SK-N-MC (cell line): ENCODE measurements around the gene PNLDC1.

Source experiments
- DNase-seq: peaks from one replicate; pipeline ENCODE4 v3.0.0-alpha.2; 2011; ENCODE audit warnings: low read depth, low spot score
- H3K27ac ChIP-seq: fragments of 200-600 bp; sonication (generic); 2 replicates; pipeline ENCODE4 v1.5.1; 2016; ENCODE audit warnings: mixed run types
- H3K36me3 ChIP-seq: fragments of 200-600 bp; sonication (generic); 2 replicates; pipeline ENCODE4 v1.6.1; 2017; ENCODE audit warnings: antibody characterized with exemption, low read length, mixed read lengths; ENCODE audit not compliant: insufficient read depth
- H3K4me3 ChIP-seq: fragments of 200-600 bp; sonication (generic); 2 replicates; pipeline ENCODE4 v1.5.1; 2016
- H3K9ac ChIP-seq: fragments of 200-600 bp; sonication (generic); 2 replicates; pipeline ENCODE4 v1.8.0; 2017; ENCODE audit warnings: mixed run types, mixed read lengths; ENCODE audit not compliant: insufficient read length
- H3K9me3 ChIP-seq: fragments of 200-600 bp; sonication (generic); 2 replicates; pipeline ENCODE4 v1.6.1; 2017; ENCODE audit warnings: low read depth, mild to moderate bottlenecking, antibody characterized with exemption, low read length, moderate library complexity, mixed read lengths
- EZH2 ChIP-seq: fragments of 200-600 bp; sonication (generic); IDR thresholded peaks from one replicate; pipeline ENCODE4 v1.6.1; 2017; ENCODE audit warnings: antibody characterized with exemption
- FOXP2 ChIP-seq: optimal IDR thresholded peaks from 2 replicates; pipeline ENCODE3; 2011; ENCODE audit warnings: mild to moderate bottlenecking, moderate library complexity; ENCODE audit not compliant: insufficient read depth; ENCODE audit errors: extremely low read length, control extremely low read depth
- POLR2AphosphoS5 ChIP-seq: IDR thresholded peaks from 2 replicates; pipeline ENCODE4 v1.6.1; 2012; ENCODE audit warnings: mild to moderate bottlenecking, low read depth, low read length, borderline replicate concordance

The PNLDC1 gene

DNA sequence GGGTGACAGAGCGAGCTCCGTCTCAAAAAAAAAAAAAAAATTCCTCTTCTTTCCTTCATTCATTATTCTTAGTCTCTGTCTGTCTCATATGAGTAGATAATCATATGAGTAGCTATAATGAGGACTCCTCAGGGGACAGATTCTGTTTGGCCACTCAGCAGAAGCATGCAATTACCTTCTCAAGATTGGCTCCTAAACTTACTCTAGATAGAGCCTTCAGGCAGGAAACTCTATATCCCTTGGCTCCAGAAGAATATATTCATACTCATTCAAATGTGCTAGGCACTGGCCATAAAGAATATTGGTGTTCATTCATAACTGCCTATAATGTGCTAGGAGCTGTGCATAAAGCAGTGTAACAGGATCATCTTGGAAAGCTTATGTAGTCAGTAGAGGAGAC is 40.4 kb upstream of the PNLDC1 start:
- H3K36me3 ChIP-seq, result peaks cover 60% of the 10 kb centered on the region
- DNase-seq, result no peak
- H3K4me3 ChIP-seq, result no peak overlapping the region
- TF ChIP-seq POLR2AphosphoS5 (0 out of 2 replicates have a peak, but pooled peaks have one; percentile 20), FOXP2 (no peak), EZH2 (no peak)
- no peaks in the 10 kb centered on the region for H3K9me3 ChIP-seq
- H3K9ac ChIP-seq, result no peak overlapping the region
- peak overlapping the region; percentile 96 for H3K27ac ChIP-seq

DNA sequence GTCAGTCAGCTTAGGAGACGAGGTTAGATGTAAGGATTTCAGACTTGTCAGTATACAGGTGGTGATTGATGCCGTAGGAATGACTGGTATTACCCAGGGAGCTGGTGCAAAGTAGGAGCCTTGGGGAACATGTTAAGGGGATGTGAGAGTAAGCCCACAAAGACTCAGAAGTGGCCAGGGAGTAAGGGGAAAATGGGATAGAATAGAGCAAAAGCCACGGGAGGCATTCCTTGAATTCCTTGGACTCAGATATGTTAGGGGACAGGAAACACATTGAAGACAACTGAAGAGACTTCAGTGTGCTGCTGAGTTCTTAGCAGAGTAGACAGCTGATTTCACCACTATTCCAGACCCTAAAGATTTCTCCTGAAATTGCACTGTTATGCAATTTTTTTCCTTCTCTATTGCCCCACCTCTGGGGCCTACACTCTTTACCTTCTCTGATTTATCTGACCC is 39.4 kb upstream of the PNLDC1 start:
- Histone ChIP-seq H3K27ac (peak overlapping the region; percentile 96), H3K4me3 (peak overlapping the region; percentile 93), H3K9ac (peak overlapping the region; percentile 97), H3K36me3 (peaks cover 61% of the 10 kb centered on the region), H3K9me3 (no peaks in the 10 kb centered on the region)
- TF ChIP-seq POLR2AphosphoS5 (0 out of 2 replicates have a peak, but pooled peaks have one; percentile 42), EZH2 (no peak)
- no peak for DNase-seq

DNA sequence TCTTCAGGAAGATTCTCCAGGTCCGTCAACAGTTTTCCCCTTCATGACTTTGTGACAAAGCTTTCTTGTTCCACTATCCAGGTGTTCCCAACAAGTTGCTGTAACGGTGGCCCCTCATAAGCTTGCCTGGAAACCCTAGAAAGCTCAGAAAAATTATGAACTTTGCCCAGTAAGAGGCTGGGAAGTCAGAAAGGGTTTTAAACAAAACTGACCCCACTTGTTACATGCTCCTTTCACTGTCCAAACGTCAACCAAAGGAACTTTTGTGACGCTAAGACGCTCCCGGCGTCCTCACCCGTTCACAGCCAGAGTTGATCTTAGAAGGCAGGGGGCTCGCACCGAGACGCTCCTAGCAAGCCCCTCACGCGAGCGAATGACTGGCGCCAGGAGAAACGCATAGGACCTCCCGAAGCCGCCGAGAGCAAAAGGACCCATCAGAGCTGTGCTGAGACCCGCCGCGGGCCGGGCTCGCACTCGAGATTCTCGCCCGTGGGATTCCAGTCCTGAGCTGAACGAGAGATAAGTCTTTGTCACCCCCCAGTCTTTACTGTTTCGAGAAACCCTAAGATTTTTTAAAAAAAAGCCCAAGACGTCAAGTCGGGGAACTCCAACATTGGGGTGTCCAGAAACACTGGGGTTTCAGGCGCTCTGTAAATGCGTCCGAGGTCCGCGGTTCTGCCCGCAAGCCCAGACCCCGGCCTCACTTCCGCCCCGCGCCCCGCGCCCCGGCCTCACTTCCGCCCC is 38.8 kb upstream of the PNLDC1 start:
- Histone ChIP-seq H3K9me3 (no peaks in the 10 kb centered on the region), H3K9ac (peak overlapping the region; percentile 97), H3K4me3 (peak overlapping the region; percentile 93), H3K36me3 (peaks cover 61% of the 10 kb centered on the region), H3K27ac (peak overlapping the region; percentile 96)
- DNase-seq, result no peak
- TF ChIP-seq EZH2 (no peak), FOXP2 (no peak), POLR2AphosphoS5 (no peak)

DNA sequence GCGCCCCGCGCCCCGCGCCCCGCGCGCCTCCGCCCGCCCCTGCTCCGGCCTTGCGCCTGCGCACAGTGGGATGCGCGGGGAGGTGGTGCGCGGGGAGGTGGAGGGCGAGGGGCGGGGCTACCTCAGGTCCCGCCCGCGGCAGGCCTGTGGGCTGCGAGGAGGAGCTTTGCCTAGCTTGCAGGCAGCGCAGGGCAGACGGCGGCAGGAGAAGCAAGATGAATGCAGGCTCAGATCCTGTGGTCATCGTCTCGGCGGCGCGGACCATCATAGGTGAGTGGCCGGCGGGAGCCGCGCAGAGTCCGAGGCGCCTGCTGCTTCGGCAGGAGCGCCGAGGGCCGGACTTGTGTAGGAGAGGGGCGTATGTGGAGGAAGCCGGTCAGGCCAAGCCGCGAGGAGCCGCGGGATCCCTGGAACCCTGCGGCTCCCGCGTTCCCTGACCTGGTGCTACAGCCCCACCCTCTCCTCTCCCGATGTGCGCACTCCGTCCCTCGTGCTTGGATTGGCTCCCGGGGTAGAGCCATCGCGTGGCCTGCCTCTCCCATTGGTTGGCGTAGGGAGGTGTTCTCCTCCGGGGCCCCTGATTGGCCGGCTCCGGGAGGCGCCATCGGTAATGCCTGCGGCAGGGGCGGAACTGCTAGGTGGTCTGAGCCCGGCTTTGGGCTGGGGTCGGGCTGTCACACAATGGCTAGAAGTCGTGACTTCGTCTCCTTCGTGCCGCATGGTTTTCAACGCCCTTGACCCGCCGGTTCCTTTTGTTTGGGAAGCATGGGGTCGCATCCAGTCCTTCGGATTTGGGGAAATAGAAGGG is 38.0 kb upstream of the PNLDC1 start, which contains the start of gene ACAT2:
ACAT2 (plus strand) TSS at position 173 of the 808 bp plus-strand sequence; CDS start at position 216, 43 bp downstream.
- TF ChIP-seq EZH2, result no peak
- TF ChIP-seq POLR2AphosphoS5, result peak; percentile 85
- H3K4me3 ChIP-seq, result peak within 1 kb of the TSS; percentile 93
- no peaks in the 10 kb centered on the region for H3K9me3 ChIP-seq
- peak; percentile 48 for DNase-seq
- H3K9ac ChIP-seq, result peak within 1 kb of the TSS; percentile 97
- H3K27ac ChIP-seq, result peak within 1 kb of the TSS; percentile 96
- peaks cover 63% of the 10 kb centered on the region for H3K36me3 ChIP-seq

DNA sequence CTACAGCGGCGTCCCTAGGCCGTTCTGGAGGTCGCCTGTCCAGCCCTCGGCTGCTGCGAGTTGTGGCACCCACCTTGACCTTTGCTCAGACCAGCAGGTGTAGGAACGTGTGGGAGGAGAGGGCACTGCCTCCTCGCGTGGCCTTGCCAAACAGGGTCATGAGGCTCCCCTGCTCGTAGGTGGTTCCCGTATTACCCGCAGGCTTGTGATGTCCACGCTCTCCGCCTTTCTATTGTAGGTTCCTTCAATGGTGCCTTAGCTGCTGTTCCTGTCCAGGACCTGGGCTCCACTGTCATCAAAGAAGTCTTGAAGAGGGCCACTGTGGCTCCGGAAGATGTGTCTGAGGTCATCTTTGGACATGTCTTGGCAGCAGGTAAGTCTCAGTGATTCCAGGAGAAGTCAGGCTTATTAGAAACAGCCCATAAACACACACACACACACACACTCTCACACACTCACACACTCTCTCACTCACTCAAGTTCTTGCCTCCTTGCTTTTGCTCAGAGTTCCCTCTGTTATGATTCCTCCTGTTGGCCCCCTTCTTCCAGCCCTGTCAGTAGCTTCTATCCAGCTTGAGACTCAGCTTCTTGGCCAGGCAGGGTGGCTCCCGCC is 37.3 kb upstream of the PNLDC1 start:
- H3K27ac ChIP-seq, result peak overlapping the region; percentile 47; the same call in 1 of the 2 replicates
- H3K9ac ChIP-seq, result peak overlapping the region; percentile 66
- no peaks in the 10 kb centered on the region for H3K9me3 ChIP-seq
- TF ChIP-seq POLR2AphosphoS5 (no peak), FOXP2 (no peak), EZH2 (no peak)
- H3K4me3 ChIP-seq, result peak overlapping the region; percentile 93
- peaks cover 63% of the 10 kb centered on the region for H3K36me3 ChIP-seq
- DNase-seq, result no peak

DNA sequence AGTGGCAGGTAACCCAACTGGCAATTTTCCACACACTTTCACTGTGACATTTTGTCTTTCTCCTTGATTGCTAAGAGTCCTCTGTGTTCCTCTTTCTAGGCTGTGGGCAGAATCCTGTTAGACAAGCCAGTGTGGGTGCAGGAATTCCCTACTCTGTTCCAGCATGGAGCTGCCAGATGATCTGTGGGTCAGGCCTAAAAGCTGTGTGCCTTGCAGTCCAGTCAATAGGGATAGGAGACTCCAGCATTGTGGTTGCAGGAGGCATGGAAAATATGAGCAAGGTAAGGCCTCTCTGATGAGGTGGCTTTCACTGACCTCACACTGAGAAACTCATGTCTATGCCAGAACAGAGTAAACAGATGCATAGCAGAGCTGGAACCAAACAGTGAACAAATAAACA is 33.2 kb upstream of the PNLDC1 start:
- TF ChIP-seq EZH2 (no peak), POLR2AphosphoS5 (no peak), FOXP2 (no peak)
- Histone ChIP-seq H3K9ac (no peak overlapping the region), H3K27ac (no peak overlapping the region), H3K9me3 (no peaks in the 10 kb centered on the region), H3K4me3 (no peak overlapping the region), H3K36me3 (peaks cover 86% of the 10 kb centered on the region)
- no peak for DNase-seq

DNA sequence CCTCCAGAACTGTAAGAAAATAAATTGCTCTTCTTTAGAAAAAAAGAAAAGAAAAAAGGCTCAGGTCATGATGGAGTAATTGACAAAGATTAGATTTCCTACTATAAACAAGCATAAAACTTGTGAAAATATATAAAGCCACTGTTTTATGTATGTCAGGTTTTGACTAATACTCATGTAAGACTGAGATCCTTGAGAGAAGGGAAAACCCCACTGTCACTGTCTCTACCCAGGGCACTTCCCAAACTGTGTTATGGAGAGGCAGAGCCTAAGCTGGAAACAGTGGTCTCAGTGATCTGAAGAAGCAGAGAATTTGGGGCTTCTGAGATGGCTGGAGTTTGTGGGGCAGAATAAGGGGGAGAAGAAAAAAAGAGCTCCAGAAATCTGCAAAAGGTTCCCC is 30.6 kb upstream of the PNLDC1 start:
- H3K36me3 ChIP-seq, result peaks cover 97% of the 10 kb centered on the region
- TF ChIP-seq FOXP2, result no peak
- no peak for TF ChIP-seq POLR2AphosphoS5
- TF ChIP-seq EZH2, result no peak

DNA sequence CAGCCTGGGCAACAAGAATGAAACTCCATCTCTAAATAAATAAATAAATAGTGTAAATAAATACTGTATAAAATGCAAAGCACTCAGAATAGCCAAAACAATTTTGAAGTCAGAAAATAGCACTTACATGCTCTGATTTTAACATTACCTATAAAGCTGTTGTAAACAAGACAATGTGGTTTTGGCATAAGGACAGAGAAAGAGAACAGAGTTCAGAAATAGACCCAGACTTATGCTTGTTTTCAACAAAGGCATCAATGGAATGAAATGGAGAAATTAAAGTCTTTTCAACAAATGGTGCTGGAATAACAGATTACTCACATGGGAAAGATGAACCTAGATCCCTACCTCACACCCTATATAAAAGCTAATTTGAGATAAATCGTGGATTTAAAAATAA is 27.9 kb upstream of the PNLDC1 start:
- DNase-seq, result no peak
- H3K27ac ChIP-seq, result no peak overlapping the region
- no peak overlapping the region for H3K4me3 ChIP-seq
- H3K36me3 ChIP-seq, result peaks cover 97% of the 10 kb centered on the region
- TF ChIP-seq FOXP2 (no peak), POLR2AphosphoS5 (no peak), EZH2 (no peak)
- H3K9me3 ChIP-seq, result no peaks in the 10 kb centered on the region
- H3K9ac ChIP-seq, result no peak overlapping the region

More for the DNA sequence above, 30.6 kb upstream of the PNLDC1 start:
- Histone ChIP-seq H3K9me3 (no peaks in the 10 kb centered on the region), H3K4me3 (no peak overlapping the region), H3K9ac (no peak overlapping the region), H3K27ac (no peak overlapping the region)
- DNase-seq, result no peak
